GM19455 (cell line): ENCODE results near the gene ZFYVE26.

ENCODE experiments used
- ATAC-seq: cut with Tn5 transposase; IDR thresholded peaks from one replicate; pipeline ENCODE4 v1.9.1; 2021; ENCODE audit not compliant: unreplicated experiment

ZFYVE26 gene

GRCh38 chr14:67817750-67818438, 1.5 kb upstream of the ZFYVE26 start:
- no peak for ATAC-seq

- no peak for ATAC-seq
Measured at GRCh38 chr14:67815573-67816225, 691 bp downstream of the ZFYVE26 start.

GRCh38 chr14:67814821-67815220, 1.6 kb downstream of the ZFYVE26 start:
- ATAC-seq: no peak

- ATAC-seq: no peak
Measured at GRCh38 chr14:67806246-67806645, 10.1 kb downstream of the ZFYVE26 start.

- no peak for ATAC-seq
Measured at GRCh38 chr14:67800743-67801142, 15.6 kb downstream of the ZFYVE26 start.

GRCh38 chr14:67798731-67799130, 17.7 kb downstream of the ZFYVE26 start:
- ATAC-seq: no peak

- no peak for ATAC-seq
Measured at GRCh38 chr14:67787673-67788072, 28.7 kb downstream of the ZFYVE26 start.

GRCh38 chr14:67785270-67786109, 30.9 kb downstream of the ZFYVE26 start:
- no peak for ATAC-seq

- ATAC-seq: no peak
Measured at GRCh38 chr14:67784244-67784823, 32.1 kb downstream of the ZFYVE26 start.

- no peak for ATAC-seq
Measured at GRCh38 chr14:67782090-67782489, 34.3 kb downstream of the ZFYVE26 start.

GRCh38 chr14:67778792-67779191, 37.6 kb downstream of the ZFYVE26 start:
- ATAC-seq: no peak

- ATAC-seq: no peak
Measured at GRCh38 chr14:67776653-67777322, 39.6 kb downstream of the ZFYVE26 start.

- no peak for ATAC-seq
Measured at GRCh38 chr14:67773844-67774377, 42.5 kb downstream of the ZFYVE26 start.

GRCh38 chr14:67768219-67768618, 48.2 kb downstream of the ZFYVE26 start:
- no peak for ATAC-seq

- no peak for ATAC-seq
Measured at GRCh38 chr14:67766035-67766680, 50.2 kb downstream of the ZFYVE26 start.

GRCh38 chr14:67765192-67765834, 51.1 kb downstream of the ZFYVE26 start:
- no peak for ATAC-seq

GRCh38 chr14:67764496-67764895, 51.9 kb downstream of the ZFYVE26 start:
- no peak for ATAC-seq

GRCh38 chr14:67763158-67763822, 53.1 kb downstream of the ZFYVE26 start:
- ATAC-seq: no peak

GRCh38 chr14:67762051-67762450, 54.3 kb downstream of the ZFYVE26 start:
- no peak for ATAC-seq
